ENCODE measurements around the gene SLC26A2. TPM values are rescaled to one million over a fixed set of nuclear protein-coding genes. Genes with fewer than 3 reads are reported as not detected.
A peak's percentile ranks its signal among the peaks of the same experiment; 100 is the strongest.

Gene SLC26A2
- total and polyA plus RNA-seq, 4 donors, result 5.8 to 25.6 (median 14.1) TPM

DNA sequence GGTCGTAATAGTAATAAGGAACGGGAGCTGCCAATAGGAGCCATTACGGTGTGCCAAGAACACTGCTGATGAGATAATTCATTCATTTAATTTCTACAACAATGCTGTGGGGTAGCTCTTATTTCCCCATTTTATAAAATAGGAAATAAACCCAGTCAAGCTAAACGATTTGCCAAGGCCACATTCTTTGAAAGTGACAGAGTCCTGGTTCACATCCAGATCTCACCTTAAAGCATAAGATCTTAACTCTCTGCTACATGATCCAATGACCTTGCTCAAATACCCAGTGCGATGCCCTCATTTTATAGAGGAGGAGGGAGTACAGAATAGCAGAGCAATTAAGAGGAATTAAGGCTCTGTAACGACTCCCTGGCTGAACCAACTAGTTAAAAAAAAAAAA is 21.0 kb upstream of the SLC26A2 start:
- no peak overlapping the region for H3K9ac ChIP-seq (ENCODE audit: insufficient read depth in 1 of 2, low read length in 2 of 2)
- ATAC-seq (ENCODE audit: insufficient read depth, low FRiP score), result no peak

DNA sequence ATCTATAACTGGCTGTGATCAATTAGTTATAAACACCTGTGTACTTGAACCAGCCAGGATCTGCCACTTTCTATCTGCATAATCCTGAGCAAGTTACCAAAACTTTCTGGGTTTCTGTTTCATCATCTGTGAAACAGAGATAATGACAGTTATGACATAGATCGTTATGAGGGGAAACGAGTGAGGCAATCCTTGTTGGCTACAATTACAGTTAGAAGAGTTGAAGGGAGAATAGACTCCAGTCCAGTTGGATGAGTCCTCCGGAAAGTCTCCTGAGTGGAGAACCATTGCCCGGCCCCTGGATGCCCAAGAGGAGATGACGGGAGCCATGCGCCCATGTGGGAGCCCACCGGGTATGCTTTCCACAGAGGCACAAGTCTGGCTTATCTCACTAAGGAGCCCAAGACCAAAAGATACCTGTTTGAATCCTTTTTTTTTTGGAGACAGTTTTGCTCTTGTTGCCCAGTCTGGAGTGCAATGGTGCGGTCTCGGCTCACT is 20.4 kb upstream of the SLC26A2 start:
- TF ChIP-seq, protein P1, sequence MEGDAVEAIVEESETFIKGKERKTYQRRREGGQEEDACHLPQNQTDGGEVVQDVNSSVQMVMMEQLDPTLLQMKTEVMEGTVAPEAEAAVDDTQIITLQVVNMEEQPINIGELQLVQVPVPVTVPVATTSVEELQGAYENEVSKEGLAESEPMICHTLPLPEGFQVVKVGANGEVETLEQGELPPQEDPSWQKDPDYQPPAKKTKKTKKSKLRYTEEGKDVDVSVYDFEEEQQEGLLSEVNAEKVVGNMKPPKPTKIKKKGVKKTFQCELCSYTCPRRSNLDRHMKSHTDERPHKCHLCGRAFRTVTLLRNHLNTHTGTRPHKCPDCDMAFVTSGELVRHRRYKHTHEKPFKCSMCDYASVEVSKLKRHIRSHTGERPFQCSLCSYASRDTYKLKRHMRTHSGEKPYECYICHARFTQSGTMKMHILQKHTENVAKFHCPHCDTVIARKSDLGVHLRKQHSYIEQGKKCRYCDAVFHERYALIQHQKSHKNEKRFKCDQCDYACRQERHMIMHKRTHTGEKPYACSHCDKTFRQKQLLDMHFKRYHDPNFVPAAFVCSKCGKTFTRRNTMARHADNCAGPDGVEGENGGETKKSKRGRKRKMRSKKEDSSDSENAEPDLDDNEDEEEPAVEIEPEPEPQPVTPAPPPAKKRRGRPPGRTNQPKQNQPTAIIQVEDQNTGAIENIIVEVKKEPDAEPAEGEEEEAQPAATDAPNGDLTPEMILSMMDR (IDR thresholded peaks at IDR 0.05; ENCODE audit: control extremely low read depth, extremely low read depth), result no peak
- Histone ChIP-seq H3K27ac (ENCODE audit: low read depth in 1 of 2, low read length in 1 of 2) (no peak overlapping the region), H3K9ac (ENCODE audit: insufficient read depth in 1 of 2, low read length in 2 of 2) (no peak overlapping the region), H3K36me3 (ENCODE audit: control insufficient read depth in 4 of 4, insufficient read depth in 4 of 4, low read length in 4 of 4) (no peaks in the 10 kb centered on the region), H3K27me3 (ENCODE audit: control insufficient read depth in 3 of 3, insufficient read depth in 3 of 3, low read length in 2 of 3) (no peaks in the 10 kb centered on the region), H3K9me3 (ENCODE audit: control insufficient read depth in 4 of 4, insufficient read depth in 3 of 4, low read length in 3 of 4) (no peaks in the 10 kb centered on the region), H3K4me1 (ENCODE audit: control insufficient read depth in 5 of 5, insufficient read depth in 5 of 5, low read length in 5 of 5) (peaks cover 3 to 20% (median 5%) of the 10 kb centered on the region in 5 donors), H3K4me3 (no peak overlapping the region)
- DNase-seq (peak in 2 of 3 donors; percentile 51 to 69), ATAC-seq (ENCODE audit: insufficient read depth, low FRiP score) (no peak)
- WGBS, 2 donors, result 28 to 70% methylated on average over 9 of the region's 9 CpGs

More for the DNA sequence above, 21.0 kb upstream of the SLC26A2 start:
- TF ChIP-seq, protein P1 (IDR thresholded peaks at IDR 0.05; ENCODE audit: control extremely low read depth, extremely low read depth), result no peak
- H3K27me3 ChIP-seq (ENCODE audit: control insufficient read depth in 3 of 3, insufficient read depth in 3 of 3, low read length in 2 of 3), result no peaks in the 10 kb centered on the region
- no peaks in the 10 kb centered on the region for H3K36me3 ChIP-seq (ENCODE audit: control insufficient read depth in 4 of 4, insufficient read depth in 4 of 4, low read length in 4 of 4)
- H3K9me3 ChIP-seq (ENCODE audit: control insufficient read depth in 4 of 4, insufficient read depth in 3 of 4, low read length in 3 of 4), result no peaks in the 10 kb centered on the region
- H3K4me1 ChIP-seq (ENCODE audit: control insufficient read depth in 5 of 5, insufficient read depth in 5 of 5, low read length in 5 of 5), result peaks cover 0 to 21% (median 4%) of the 10 kb centered on the region in 5 donors
- H3K4me3 ChIP-seq, result no peak overlapping the region
- H3K27ac ChIP-seq (ENCODE audit: low read depth in 1 of 2, low read length in 1 of 2), result no peak overlapping the region
- DNase-seq, result no peak
- WGBS, 2 donors, result 36 to 57% methylated on average over 6 of the region's 6 CpGs

DNA sequence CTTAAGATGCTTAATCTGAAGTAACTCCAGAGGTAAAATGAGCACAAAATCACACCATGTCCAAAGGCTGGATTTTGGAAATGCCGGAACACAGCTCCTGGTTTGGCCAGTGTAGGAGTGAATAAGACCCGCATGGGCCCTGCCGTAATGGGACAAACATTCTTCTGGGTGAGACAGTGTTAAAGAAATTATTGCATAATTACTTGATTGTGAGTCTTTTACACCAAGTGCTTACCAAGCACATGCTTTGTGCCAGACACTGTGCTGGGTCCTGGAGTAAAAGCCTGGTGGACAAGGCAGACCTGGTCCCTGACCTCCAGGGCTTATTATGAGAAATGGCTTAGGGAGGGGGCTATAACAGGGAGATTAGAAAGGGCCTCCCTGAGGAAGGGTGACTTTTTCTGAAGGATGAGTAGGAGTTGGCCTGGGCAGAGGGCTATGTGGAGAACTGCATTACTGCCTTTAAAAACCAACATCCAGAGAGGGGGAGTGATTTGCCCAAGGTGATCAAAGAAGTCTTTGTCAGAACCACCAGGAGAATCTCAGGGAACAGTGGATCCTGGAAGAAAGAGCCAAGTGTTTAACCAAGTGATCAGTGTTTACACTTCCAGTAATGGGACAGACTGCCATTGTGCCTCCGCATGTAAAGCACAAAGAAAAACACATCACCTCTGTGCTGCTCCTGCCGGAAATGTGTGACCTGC is 19.5 kb upstream of the SLC26A2 start:
- 65 to 84% methylated on average over 5 of the region's 5 CpGs for WGBS, 2 donors
- H3K27me3 ChIP-seq (ENCODE audit: control insufficient read depth in 3 of 3, insufficient read depth in 3 of 3, low read length in 2 of 3), result no peaks in the 10 kb centered on the region
- H3K27ac ChIP-seq (ENCODE audit: low read depth in 1 of 2, low read length in 1 of 2), result no peak overlapping the region
- H3K9ac ChIP-seq (ENCODE audit: insufficient read depth in 1 of 2, low read length in 2 of 2), result no peak overlapping the region
- no peak overlapping the region for H3K4me3 ChIP-seq
- H3K4me1 ChIP-seq (ENCODE audit: control insufficient read depth in 5 of 5, insufficient read depth in 5 of 5, low read length in 5 of 5), result peaks cover 3 to 17% (median 5%) of the 10 kb centered on the region in 5 donors
- DNase-seq (peak in 1 of 3 donors; percentile 36), ATAC-seq (ENCODE audit: insufficient read depth, low FRiP score) (no peak)
- no peaks in the 10 kb centered on the region for H3K9me3 ChIP-seq (ENCODE audit: control insufficient read depth in 4 of 4, insufficient read depth in 3 of 4, low read length in 3 of 4)
- TF ChIP-seq, protein P1 (IDR thresholded peaks at IDR 0.05; ENCODE audit: control extremely low read depth, extremely low read depth), result no peak
- H3K36me3 ChIP-seq (ENCODE audit: control insufficient read depth in 4 of 4, insufficient read depth in 4 of 4, low read length in 4 of 4), result no peaks in the 10 kb centered on the region

All from lung (tissue), 12 donors.